Natural killer cell treated with Interleukin-12 subunit alpha and Interleukin-12 subunit beta and Interleukin-15 and Interleukin-18, amount 100 ng/mL, for 72 hours (primary cell): ENCODE results near the gene TP53BP1. TPM values are rescaled to one million over a fixed set of nuclear protein-coding genes. Genes with fewer than 3 reads are reported as not detected.
A peak's percentile ranks its signal among the peaks of the same experiment; 100 is the strongest.

Experiments
- ATAC-seq, 2 donors: fragments of 150-1000 bp; cut with Tn5 transposase in 1 of 2; sonication (Bioruptor Pico), chemical (Tn5 transposase) in 1 of 2; 2 replicates each; pipeline ENCODE4 v1.10.0; 2021
- DNase-seq: peaks from one replicate; pipeline ENCODE4 v3.0.0; 2022; ENCODE audit warnings: low spot score
- H3K27ac Mint-ChIP-seq, 2 donors: 1 replicate in 1 of 2; 2 replicates in 1 of 2; pipeline ENCODE4 v1.8.0; 2022; ENCODE audit warnings: mixed read lengths in 2 of 2, mild to moderate bottlenecking in 1 of 2, moderate library complexity in 1 of 2
- H3K27me3 Mint-ChIP-seq, 2 donors: 1 replicate in 1 of 2; 2 replicates in 1 of 2; pipeline ENCODE4 v1.8.0; 2022; ENCODE audit warnings: mixed read lengths in 2 of 2
- H3K36me3 Mint-ChIP-seq: one replicate; pipeline ENCODE4 v1.8.0; 2022; ENCODE audit warnings: mixed read lengths
- H3K4me1 Mint-ChIP-seq, 2 donors: 1 replicate in 1 of 2; 2 replicates in 1 of 2; pipeline ENCODE4 v1.8.0; 2022; ENCODE audit warnings: low read depth in 2 of 2, mixed read lengths in 2 of 2, mild to moderate bottlenecking in 1 of 2
- H3K4me3 Mint-ChIP-seq: one replicate; pipeline ENCODE4 v1.8.0; 2022; ENCODE audit warnings: mixed read lengths
- H3K9me3 Mint-ChIP-seq: 2 replicates; pipeline ENCODE4 v1.8.0; 2022; ENCODE audit warnings: mixed read lengths
- total RNA-seq, 2 donors: library from RNA; stranded (reverse); gene quantifications; one replicate each; pipeline ENCODE4 v1.2.3, GENCODE V29; 2022

Gene TP53BP1
- total RNA-seq, 2 donors from 2014 or later, result 27.8 to 46.7 TPM

- peak overlapping the region; percentile 58 for H3K4me3 Mint-ChIP-seq
- ATAC-seq (peak; percentile 95 to 96), DNase-seq (peak; percentile 74)
- no peaks in the 10 kb centered on the region for H3K9me3 Mint-ChIP-seq
- peaks cover 14% of the 10 kb centered on the region for H3K36me3 Mint-ChIP-seq
- peak overlapping the region; percentile 92 to 98 for H3K27ac Mint-ChIP-seq
- H3K27me3 Mint-ChIP-seq, result no peaks in the 10 kb centered on the region
- H3K4me1 Mint-ChIP-seq, result peaks cover 8% of the 10 kb centered on the region in 2 donors
Observed at GRCh38 chr15:43440721-43441281, 52.2 kb downstream of the TP53BP1 start.

GRCh38 chr15:43439268-43439667 lies 53.7 kb downstream of the TP53BP1 start:
- no peak overlapping the region for H3K27ac Mint-ChIP-seq
- DNase-seq, result no peak

GRCh38 chr15:43436395-43436794 lies 56.6 kb downstream of the TP53BP1 start:
- Mint-ChIP-seq H3K9me3 (no peaks in the 10 kb centered on the region), H3K36me3 (peaks cover 15% of the 10 kb centered on the region), H3K27ac (no peak overlapping the region), H3K27me3 (no peaks in the 10 kb centered on the region), H3K4me3 (no peak overlapping the region), H3K4me1 (peaks cover 6 to 7% of the 10 kb centered on the region in 2 donors)
- DNase-seq (no peak), ATAC-seq (no peak)

More at GRCh38 chr15:43439268-43439667, 53.7 kb downstream of the TP53BP1 start:
- no peaks in the 10 kb centered on the region for H3K27me3 Mint-ChIP-seq
- H3K4me1 Mint-ChIP-seq, result peaks cover 8% of the 10 kb centered on the region in 2 donors
- H3K36me3 Mint-ChIP-seq, result peaks cover 4% of the 10 kb centered on the region
- no peaks in the 10 kb centered on the region for H3K9me3 Mint-ChIP-seq
- H3K4me3 Mint-ChIP-seq, result no peak overlapping the region
- ATAC-seq, result no peak

- Mint-ChIP-seq H3K27me3 (no peaks in the 10 kb centered on the region), H3K36me3 (peaks cover 17% of the 10 kb centered on the region), H3K4me1 (no peaks in the 10 kb centered on the region), H3K9me3 (no peaks in the 10 kb centered on the region), H3K27ac (no peak overlapping the region), H3K4me3 (no peak overlapping the region)
- ATAC-seq (no peak), DNase-seq (no peak)
Observed at GRCh38 chr15:43434446-43434845, 58.5 kb downstream of the TP53BP1 start.

GRCh38 chr15:43433661-43434303 lies 59.2 kb downstream of the TP53BP1 start:
- ATAC-seq, result no peak
- Mint-ChIP-seq H3K27me3 (no peaks in the 10 kb centered on the region), H3K4me3 (no peak overlapping the region), H3K36me3 (peaks cover 17% of the 10 kb centered on the region), H3K4me1 (no peaks in the 10 kb centered on the region), H3K27ac (no peak overlapping the region), H3K9me3 (no peaks in the 10 kb centered on the region)
- no peak for DNase-seq

- H3K9me3 Mint-ChIP-seq, result no peaks in the 10 kb centered on the region
- ATAC-seq (no peak), DNase-seq (no peak)
- peaks cover 18% of the 10 kb centered on the region for H3K36me3 Mint-ChIP-seq
- no peaks in the 10 kb centered on the region for H3K27me3 Mint-ChIP-seq
- H3K4me3 Mint-ChIP-seq, result no peak overlapping the region
- H3K4me1 Mint-ChIP-seq, result no peaks in the 10 kb centered on the region
- no peak overlapping the region for H3K27ac Mint-ChIP-seq
Observed at GRCh38 chr15:43433165-43433564, 59.8 kb downstream of the TP53BP1 start.

- Mint-ChIP-seq H3K36me3 (peaks cover 23% of the 10 kb centered on the region), H3K27ac (no peak overlapping the region), H3K4me3 (no peak overlapping the region)
Observed at GRCh38 chr15:43429687-43430086, 63.3 kb downstream of the TP53BP1 start.

GRCh38 chr15:43423793-43424192 lies 69.2 kb downstream of the TP53BP1 start:
- ATAC-seq (no peak), DNase-seq (no peak)
- no peaks in the 10 kb centered on the region for H3K27me3 Mint-ChIP-seq
- H3K4me1 Mint-ChIP-seq, result no peaks in the 10 kb centered on the region
- no peak overlapping the region for H3K27ac Mint-ChIP-seq
- no peaks in the 10 kb centered on the region for H3K9me3 Mint-ChIP-seq
- H3K36me3 Mint-ChIP-seq, result peaks cover 20% of the 10 kb centered on the region
- H3K4me3 Mint-ChIP-seq, result no peak overlapping the region

More at GRCh38 chr15:43429687-43430086, 63.3 kb downstream of the TP53BP1 start:
- ATAC-seq (no peak), DNase-seq (no peak)
- Mint-ChIP-seq H3K9me3 (no peaks in the 10 kb centered on the region), H3K4me1 (no peaks in the 10 kb centered on the region), H3K27me3 (no peaks in the 10 kb centered on the region)

GRCh38 chr15:43420876-43421275 lies 72.1 kb downstream of the TP53BP1 start:
- Mint-ChIP-seq H3K4me1 (no peaks in the 10 kb centered on the region), H3K4me3 (no peak overlapping the region), H3K9me3 (no peaks in the 10 kb centered on the region), H3K27ac (no peak overlapping the region), H3K36me3 (peaks cover 13% of the 10 kb centered on the region), H3K27me3 (no peaks in the 10 kb centered on the region)
- DNase-seq (no peak), ATAC-seq (peak in 1 of 2 donors; percentile 15)

GRCh38 chr15:43420435-43420834 lies 72.5 kb downstream of the TP53BP1 start:
- Mint-ChIP-seq H3K27ac (no peak overlapping the region), H3K27me3 (no peaks in the 10 kb centered on the region), H3K9me3 (no peaks in the 10 kb centered on the region), H3K4me1 (no peaks in the 10 kb centered on the region), H3K4me3 (no peak overlapping the region), H3K36me3 (peaks cover 13% of the 10 kb centered on the region)
- DNase-seq, result no peak
- no peak for ATAC-seq

GRCh38 chr15:43414196-43414595 lies 78.8 kb downstream of the TP53BP1 start:
- Mint-ChIP-seq H3K9me3 (no peaks in the 10 kb centered on the region), H3K4me3 (no peak overlapping the region), H3K4me1 (peaks cover 0 to 6% of the 10 kb centered on the region in 2 donors), H3K27ac (no peak overlapping the region), H3K27me3 (no peaks in the 10 kb centered on the region), H3K36me3 (peaks cover 23% of the 10 kb centered on the region)
- ATAC-seq (no peak), DNase-seq (no peak)

- DNase-seq, result no peak
- Mint-ChIP-seq H3K4me3 (no peak overlapping the region), H3K4me1 (peaks cover 0 to 6% of the 10 kb centered on the region in 2 donors), H3K36me3 (peaks cover 35% of the 10 kb centered on the region), H3K9me3 (no peaks in the 10 kb centered on the region), H3K27ac (no peak overlapping the region), H3K27me3 (no peaks in the 10 kb centered on the region)
- ATAC-seq, result no peak
Observed at GRCh38 chr15:43412096-43412495, 80.9 kb downstream of the TP53BP1 start.

- ATAC-seq (no peak), DNase-seq (no peak)
- H3K4me3 Mint-ChIP-seq, result no peak overlapping the region
- H3K36me3 Mint-ChIP-seq, result peaks cover 35% of the 10 kb centered on the region
- H3K4me1 Mint-ChIP-seq, result peaks cover 0 to 6% of the 10 kb centered on the region in 2 donors
- H3K27me3 Mint-ChIP-seq, result no peaks in the 10 kb centered on the region
- H3K9me3 Mint-ChIP-seq, result no peaks in the 10 kb centered on the region
- H3K27ac Mint-ChIP-seq, result no peak overlapping the region
Observed at GRCh38 chr15:43410572-43411214, 82.3 kb downstream of the TP53BP1 start.

- H3K27ac Mint-ChIP-seq, result no peak overlapping the region
- no peak for ATAC-seq
Observed at GRCh38 chr15:43408789-43409188, 84.2 kb downstream of the TP53BP1 start.

More at GRCh38 chr15:43408789-43409188, 84.2 kb downstream of the TP53BP1 start:
- H3K27me3 Mint-ChIP-seq, result no peaks in the 10 kb centered on the region
- peaks cover 41% of the 10 kb centered on the region for H3K36me3 Mint-ChIP-seq
- H3K9me3 Mint-ChIP-seq, result no peaks in the 10 kb centered on the region
- H3K4me1 Mint-ChIP-seq, result peaks cover 0 to 6% of the 10 kb centered on the region in 2 donors
- no peak for DNase-seq
- H3K4me3 Mint-ChIP-seq, result no peak overlapping the region
